Erythroblast (primary cell): ENCODE results near the gene EIF4G1.
A peak's percentile ranks its signal among the peaks of the same experiment; 100 is the strongest.
"Not testable (repeated sequence)": the region's sequence is repeated elsewhere in the genome, so short reads cannot be mapped to it uniquely, and the experiment has no call there.

ENCODE experiments used
- DNase-seq, 2 experiments: peaks; one replicate each; lab custom pipeline; 2025; lab: John Stamatoyannopoulos, UW
- GATA1 ChIP-seq: IDR thresholded peaks from 2 replicates; pipeline ENCODE4 v1.6.1; 2011; ENCODE audit warnings: low read depth, mild to moderate bottlenecking, control low read depth, low read length, moderate library complexity
- POLR2A ChIP-seq: IDR thresholded peaks from 2 replicates; pipeline ENCODE4 v1.6.1; 2011; ENCODE audit warnings: mild to moderate bottlenecking, low read length

The EIF4G1 gene, protein sequence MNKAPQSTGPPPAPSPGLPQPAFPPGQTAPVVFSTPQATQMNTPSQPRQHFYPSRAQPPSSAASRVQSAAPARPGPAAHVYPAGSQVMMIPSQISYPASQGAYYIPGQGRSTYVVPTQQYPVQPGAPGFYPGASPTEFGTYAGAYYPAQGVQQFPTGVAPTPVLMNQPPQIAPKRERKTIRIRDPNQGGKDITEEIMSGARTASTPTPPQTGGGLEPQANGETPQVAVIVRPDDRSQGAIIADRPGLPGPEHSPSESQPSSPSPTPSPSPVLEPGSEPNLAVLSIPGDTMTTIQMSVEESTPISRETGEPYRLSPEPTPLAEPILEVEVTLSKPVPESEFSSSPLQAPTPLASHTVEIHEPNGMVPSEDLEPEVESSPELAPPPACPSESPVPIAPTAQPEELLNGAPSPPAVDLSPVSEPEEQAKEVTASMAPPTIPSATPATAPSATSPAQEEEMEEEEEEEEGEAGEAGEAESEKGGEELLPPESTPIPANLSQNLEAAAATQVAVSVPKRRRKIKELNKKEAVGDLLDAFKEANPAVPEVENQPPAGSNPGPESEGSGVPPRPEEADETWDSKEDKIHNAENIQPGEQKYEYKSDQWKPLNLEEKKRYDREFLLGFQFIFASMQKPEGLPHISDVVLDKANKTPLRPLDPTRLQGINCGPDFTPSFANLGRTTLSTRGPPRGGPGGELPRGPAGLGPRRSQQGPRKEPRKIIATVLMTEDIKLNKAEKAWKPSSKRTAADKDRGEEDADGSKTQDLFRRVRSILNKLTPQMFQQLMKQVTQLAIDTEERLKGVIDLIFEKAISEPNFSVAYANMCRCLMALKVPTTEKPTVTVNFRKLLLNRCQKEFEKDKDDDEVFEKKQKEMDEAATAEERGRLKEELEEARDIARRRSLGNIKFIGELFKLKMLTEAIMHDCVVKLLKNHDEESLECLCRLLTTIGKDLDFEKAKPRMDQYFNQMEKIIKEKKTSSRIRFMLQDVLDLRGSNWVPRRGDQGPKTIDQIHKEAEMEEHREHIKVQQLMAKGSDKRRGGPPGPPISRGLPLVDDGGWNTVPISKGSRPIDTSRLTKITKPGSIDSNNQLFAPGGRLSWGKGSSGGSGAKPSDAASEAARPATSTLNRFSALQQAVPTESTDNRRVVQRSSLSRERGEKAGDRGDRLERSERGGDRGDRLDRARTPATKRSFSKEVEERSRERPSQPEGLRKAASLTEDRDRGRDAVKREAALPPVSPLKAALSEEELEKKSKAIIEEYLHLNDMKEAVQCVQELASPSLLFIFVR (N-terminal part only)

DNA sequence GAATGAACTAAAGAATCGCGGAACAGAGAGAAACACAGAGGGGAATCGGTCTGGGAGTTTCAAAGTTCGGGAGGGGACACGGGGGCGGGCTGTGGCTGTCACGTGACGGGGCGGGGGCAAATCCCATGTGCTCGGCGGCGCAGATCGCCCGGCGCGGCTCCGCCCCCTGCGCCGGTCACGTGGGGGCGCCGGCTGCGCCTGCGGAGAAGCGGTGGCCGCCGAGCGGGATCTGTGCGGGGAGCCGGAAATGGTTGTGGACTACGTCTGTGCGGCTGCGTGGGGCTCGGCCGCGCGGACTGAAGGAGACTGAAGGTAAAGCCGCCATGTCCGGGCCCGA lies at the start of gene EIF4G1:
EIF4G1 (plus strand) TSS at position 244 of the 337 bp plus-strand sequence. CDS start 1,191 bp downstream, outside the sequence.
- TF ChIP-seq POLR2A (peak; percentile 9), GATA1 (no peak)
- DNase-seq = peak; percentile 96 to 98

DNA sequence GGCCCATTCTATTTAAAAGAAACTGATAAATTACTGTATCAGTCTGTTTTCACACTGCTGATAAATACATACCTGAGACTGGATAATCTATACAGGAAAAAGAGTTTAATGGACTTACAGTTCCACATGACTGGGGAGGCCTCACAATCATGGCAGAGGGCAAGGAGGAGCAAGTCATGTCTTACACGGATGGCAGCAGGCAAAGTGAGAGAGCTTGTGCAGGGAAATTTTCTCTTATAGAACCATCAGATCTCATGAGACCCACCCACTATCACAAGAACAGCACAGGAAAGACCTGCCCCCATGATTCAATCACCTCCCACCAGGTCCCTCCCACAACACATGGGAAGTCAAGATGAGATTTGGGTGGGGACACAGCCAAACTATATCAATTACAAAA lies 47.2 kb upstream of the EIF4G1 start:
- not testable (repeated sequence) for DNase-seq

DNA sequence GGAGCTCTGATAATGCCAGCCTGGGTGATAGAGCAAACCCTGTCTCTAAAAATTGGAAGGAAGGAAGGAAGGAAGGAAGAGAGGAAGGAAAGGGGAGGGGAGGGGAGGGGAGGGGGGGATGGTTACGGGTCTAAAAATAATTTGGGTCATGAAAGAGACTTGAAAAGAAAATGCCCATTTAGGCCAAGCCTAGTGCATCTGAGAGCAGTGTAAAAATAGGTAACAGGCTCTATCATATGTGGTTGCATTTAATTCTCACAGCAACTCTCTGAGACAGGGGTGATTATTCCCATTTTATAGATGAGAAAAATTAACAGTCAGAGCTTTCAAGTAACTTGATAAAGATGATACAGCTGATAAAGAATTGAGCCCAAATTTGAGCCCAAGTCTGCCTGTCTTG lies 42.1 kb upstream of the EIF4G1 start:
- TF ChIP-seq POLR2A = no peak
- no peak for TF ChIP-seq GATA1
- DNase-seq = no peak

- DNase-seq = no peak
- TF ChIP-seq POLR2A (no peak), GATA1 (no peak)
These were observed 39.1 kb upstream of the EIF4G1 start for GRCh38 chr3:184275381-184275701.

DNA sequence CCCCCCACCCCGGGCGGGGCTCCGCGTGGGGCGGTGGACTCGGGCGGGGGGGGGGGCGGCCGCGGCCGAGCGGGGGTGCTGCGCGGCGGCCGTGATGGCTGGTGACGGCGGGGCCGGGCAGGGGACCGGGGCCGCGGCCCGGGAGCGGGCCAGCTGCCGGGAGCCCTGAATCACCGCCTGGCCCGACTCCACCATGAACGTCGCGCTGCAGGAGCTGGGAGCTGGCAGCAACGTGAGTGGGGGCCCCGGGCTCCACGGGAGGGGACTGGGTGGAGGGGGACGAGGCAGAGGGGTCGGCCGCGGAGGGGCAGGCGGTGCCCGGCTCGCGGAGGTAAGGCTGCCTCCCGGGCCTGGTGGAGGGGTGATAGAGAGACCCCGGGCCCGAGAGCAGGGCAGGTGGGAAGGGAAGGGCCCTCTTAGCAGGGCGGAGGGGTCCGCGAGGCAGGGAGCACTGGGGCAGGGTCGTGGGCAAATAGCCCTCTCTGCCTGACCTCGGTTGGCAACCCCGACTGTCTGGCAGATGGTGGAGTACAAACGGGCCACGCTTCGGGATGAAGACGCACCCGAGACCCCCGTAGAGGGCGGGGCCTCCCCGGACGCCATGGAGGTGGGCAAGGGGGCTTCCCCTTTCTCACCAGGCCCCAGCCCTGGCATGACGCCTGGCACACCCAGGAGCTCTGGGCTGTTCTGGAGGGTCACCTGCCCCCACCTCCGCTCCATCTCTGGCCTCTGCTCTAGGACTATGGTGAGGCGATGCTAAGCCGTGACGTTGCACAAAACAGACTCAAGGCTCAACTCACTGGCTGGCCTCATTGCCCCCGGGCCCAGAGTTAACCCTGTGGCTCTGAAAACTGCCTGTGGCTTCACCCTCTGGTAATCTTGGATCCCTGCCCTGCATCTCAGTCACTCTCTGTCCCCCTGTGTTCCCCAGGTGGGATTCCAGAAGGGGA lies 38.2 kb upstream of the EIF4G1 start, which contains the start of gene ECE2:
ECE2 (plus strand) TSS at position 62 of the 950 bp plus-strand sequence; CDS start at position 194, 132 bp downstream.
- TF ChIP-seq POLR2A (no peak), GATA1 (no peak)
- no peak for DNase-seq

- TF ChIP-seq POLR2A (no peak), GATA1 (no peak)
- no peak for DNase-seq
These were observed 37.0 kb upstream of the EIF4G1 start for GRCh38 chr3:184277366-184277765.

DNA sequence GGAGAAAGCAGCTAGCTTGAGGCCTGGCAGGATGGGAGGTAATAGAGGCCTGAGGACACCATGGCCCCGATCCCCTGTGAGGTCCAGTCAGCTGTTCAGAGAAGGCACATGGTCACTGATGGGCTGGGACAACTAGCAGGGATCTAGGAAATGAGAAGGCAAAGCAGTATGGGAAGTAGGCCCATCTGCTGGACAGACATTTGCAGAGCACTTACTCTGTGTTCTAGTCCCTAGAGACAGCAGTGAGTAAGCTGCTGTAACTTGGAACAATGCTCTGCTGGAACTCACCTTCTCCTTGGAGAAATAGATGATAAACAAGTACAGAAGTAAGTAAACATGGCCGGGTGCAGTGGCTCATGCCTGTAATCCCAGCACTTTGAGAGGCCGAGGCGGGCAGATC lies 31.5 kb upstream of the EIF4G1 start:
- TF ChIP-seq POLR2A (no peak), GATA1 (no peak)
- DNase-seq = no peak

DNA sequence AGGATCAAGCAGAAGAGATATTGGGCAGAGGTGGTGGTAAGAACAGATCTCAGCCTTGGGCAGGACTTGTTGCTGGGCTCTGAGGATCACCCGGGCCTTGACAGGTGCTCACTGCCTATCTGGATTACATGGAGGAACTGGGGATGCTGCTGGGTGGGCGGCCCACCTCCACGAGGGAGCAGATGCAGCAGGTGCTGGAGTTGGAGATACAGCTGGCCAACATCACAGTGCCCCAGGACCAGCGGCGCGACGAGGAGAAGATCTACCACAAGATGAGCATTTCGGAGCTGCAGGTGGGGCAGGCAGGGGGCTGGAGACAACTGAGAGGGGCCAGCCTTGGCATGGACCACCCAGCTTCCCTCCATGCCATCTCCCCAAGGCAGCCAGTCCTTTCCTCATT lies 30.7 kb upstream of the EIF4G1 start:
- DNase-seq = no peak
- TF ChIP-seq POLR2A (no peak), GATA1 (no peak)

DNA sequence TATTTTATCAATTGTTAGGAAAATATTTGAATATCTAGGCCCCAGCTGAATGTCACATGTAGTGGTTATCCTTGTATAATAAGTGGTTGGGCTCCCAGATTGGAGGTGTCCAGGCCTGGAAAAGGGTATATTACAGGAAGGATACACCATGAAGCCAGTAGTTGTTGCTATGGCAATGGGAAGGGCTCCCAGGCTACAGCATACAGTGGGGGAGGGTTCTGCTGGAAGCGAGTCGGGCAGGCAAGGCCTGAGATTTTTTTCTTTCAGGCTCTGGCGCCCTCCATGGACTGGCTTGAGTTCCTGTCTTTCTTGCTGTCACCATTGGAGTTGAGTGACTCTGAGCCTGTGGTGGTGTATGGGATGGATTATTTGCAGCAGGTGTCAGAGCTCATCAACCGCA lies 29.7 kb upstream of the EIF4G1 start:
- TF ChIP-seq GATA1 = no peak
- TF ChIP-seq POLR2A = no peak
- DNase-seq = peak; percentile 30 to 38

DNA sequence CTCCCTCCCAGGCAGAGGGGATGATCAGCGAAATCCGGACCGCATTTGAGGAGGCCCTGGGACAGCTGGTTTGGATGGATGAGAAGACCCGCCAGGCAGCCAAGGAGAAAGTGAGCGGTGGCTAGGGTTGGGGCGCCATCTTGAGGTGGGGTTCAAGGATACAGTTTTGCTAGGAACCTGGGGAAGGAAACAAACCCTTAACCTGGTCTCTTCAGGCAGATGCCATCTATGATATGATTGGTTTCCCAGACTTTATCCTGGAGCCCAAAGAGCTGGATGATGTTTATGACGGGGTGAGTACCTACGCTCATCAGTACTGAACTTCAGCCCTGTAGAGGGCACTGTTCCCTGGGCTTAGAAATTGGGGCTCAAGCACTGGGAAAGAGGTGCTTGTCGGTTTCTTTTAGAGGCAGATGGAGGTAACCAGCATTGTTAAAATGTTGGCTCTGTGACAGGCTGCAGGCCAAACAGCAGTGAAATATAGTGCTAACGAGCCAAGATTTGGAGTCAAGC lies 24.9 kb upstream of the EIF4G1 start:
- TF ChIP-seq GATA1 (no peak), POLR2A (no peak)
- DNase-seq = peak; percentile 58 to 79

DNA sequence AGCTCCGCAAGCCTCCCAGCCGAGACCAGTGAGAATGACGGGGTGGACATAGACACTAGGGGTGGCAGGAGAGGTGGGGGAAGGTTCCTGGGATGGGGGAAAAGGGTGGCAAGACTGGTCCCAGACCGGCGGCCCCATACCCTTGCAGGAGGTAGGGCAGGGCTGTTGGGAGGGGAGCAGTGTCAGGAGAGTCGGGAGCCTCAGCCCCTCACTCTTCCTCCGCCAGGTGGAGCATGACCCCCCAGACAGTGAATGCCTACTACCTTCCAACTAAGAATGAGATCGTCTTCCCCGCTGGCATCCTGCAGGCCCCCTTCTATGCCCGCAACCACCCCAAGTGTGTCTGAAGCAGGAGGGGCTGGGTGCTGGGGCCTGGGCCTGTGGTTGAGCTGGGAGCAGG lies 24.1 kb upstream of the EIF4G1 start:
- TF ChIP-seq GATA1 (no peak), POLR2A (no peak)
- no peak for DNase-seq

- no peak for DNase-seq
- TF ChIP-seq GATA1 = no peak
- no peak for TF ChIP-seq POLR2A
These were observed 23.2 kb upstream of the EIF4G1 start for GRCh38 chr3:184291044-184291737.
